ENCODE measurements around the gene HRAS. TPM values are rescaled to one million over a fixed set of nuclear protein-coding genes. Genes with fewer than 3 reads are reported as not detected.
A peak's percentile ranks its signal among the peaks of the same experiment; 100 is the strongest.

HRAS gene
- total RNA-seq, 1 donor from 2014 or later: 21.2 TPM

- Mint-ChIP-seq H3K4me1 (peaks cover 10% of the 10 kb centered on the region), H3K27me3 (ENCODE audit: insufficient read depth, low read depth) (peaks cover 11% of the 10 kb centered on the region), H3K9me3 (no peaks in the 10 kb centered on the region), H3K4me3 (no peak overlapping the region), H3K36me3 (no peaks in the 10 kb centered on the region), H3K27ac (no peak overlapping the region)
- Histone ChIP-seq H3K9ac (no peak overlapping the region), H3K4me2 (peak overlapping the region; percentile 2), H3K4me1 (peaks cover 27% of the 10 kb centered on the region), H2AFZ (replicated peaks) (no peak overlapping the region), H4K20me1 (ENCODE audit: low read depth) (peaks cover 54% of the 10 kb centered on the region), H3K79me2 (ENCODE audit: low read depth) (peaks cover 18% of the 10 kb centered on the region), H3K9me3 (ENCODE audit: low read depth) (no peaks in the 10 kb centered on the region), H3K27me3 (peaks cover 5% of the 10 kb centered on the region), H3K27ac (no peak overlapping the region), H3K4me3 (no peak overlapping the region), H3K36me3 (no peaks in the 10 kb centered on the region), H3F3A (ENCODE audit: low read depth) (peaks cover 30% of the 10 kb centered on the region)
- TF ChIP-seq CTCF (IDR thresholded peaks at IDR 0.05) (no peak), EZH2phosphoT487 (IDR thresholded peaks at IDR 0.05) (no peak), EZH2 (IDR thresholded peaks at IDR 0.05) (no peak)
- no peak for DNase-seq (ENCODE audit: low spot score)
Observed at GRCh38 chr11:565921-566509, 30.6 kb upstream of the HRAS start.

GRCh38 chr11:563812-564578, 28.6 kb upstream of the HRAS start:
- Mint-ChIP-seq H3K9me3 (no peaks in the 10 kb centered on the region), H3K4me3 (peak overlapping the region; percentile 70), H3K27me3 (ENCODE audit: insufficient read depth, low read depth) (peaks cover 16% of the 10 kb centered on the region), H3K36me3 (no peaks in the 10 kb centered on the region), H3K4me1 (peaks cover 9% of the 10 kb centered on the region), H3K27ac (no peak overlapping the region)
- Histone ChIP-seq H3K4me1 (peaks cover 23% of the 10 kb centered on the region), H3K36me3 (no peaks in the 10 kb centered on the region), H3K9ac (no peak overlapping the region), H4K20me1 (ENCODE audit: low read depth) (peaks cover 54% of the 10 kb centered on the region), H3F3A (ENCODE audit: low read depth) (peaks cover 27% of the 10 kb centered on the region), H3K79me2 (ENCODE audit: low read depth) (peaks cover 18% of the 10 kb centered on the region), H3K4me3 (no peak overlapping the region), H3K4me2 (no peak overlapping the region), H3K9me3 (ENCODE audit: low read depth) (no peaks in the 10 kb centered on the region), H3K27me3 (peaks cover 5% of the 10 kb centered on the region), H2AFZ (replicated peaks) (no peak overlapping the region), H3K27ac (no peak overlapping the region)
- no peak for TF ChIP-seq EZH2phosphoT487 (IDR thresholded peaks at IDR 0.05)
- TF ChIP-seq EZH2 (IDR thresholded peaks at IDR 0.05): no peak
- no peak for TF ChIP-seq CTCF (IDR thresholded peaks at IDR 0.05)
- DNase-seq (ENCODE audit: low spot score): no peak

GRCh38 chr11:563066-563811, 27.9 kb upstream of the HRAS start:
- peak overlapping the region; percentile 39 for H3K4me3 Mint-ChIP-seq

More at GRCh38 chr11:563066-563811, 27.9 kb upstream of the HRAS start:
- Histone ChIP-seq H3K27me3 (peaks cover 12% of the 10 kb centered on the region), H4K20me1 (ENCODE audit: low read depth) (peaks cover 54% of the 10 kb centered on the region), H3K79me2 (ENCODE audit: low read depth) (peaks cover 18% of the 10 kb centered on the region), H3K9me3 (ENCODE audit: low read depth) (no peaks in the 10 kb centered on the region), H3K4me3 (no peak overlapping the region), H2AFZ (replicated peaks) (no peak overlapping the region), H3K27ac (no peak overlapping the region), H3K4me2 (no peak overlapping the region), H3K4me1 (peaks cover 21% of the 10 kb centered on the region), H3F3A (ENCODE audit: low read depth) (peaks cover 25% of the 10 kb centered on the region), H3K36me3 (no peaks in the 10 kb centered on the region), H3K9ac (no peak overlapping the region)
- no peak for TF ChIP-seq EZH2phosphoT487 (IDR thresholded peaks at IDR 0.05)
- TF ChIP-seq CTCF (IDR thresholded peaks at IDR 0.05): no peak
- no peak for TF ChIP-seq EZH2 (IDR thresholded peaks at IDR 0.05)
- no peak for DNase-seq (ENCODE audit: low spot score)
- H3K27me3 Mint-ChIP-seq (ENCODE audit: insufficient read depth, low read depth): peaks cover 16% of the 10 kb centered on the region
- H3K27ac Mint-ChIP-seq: no peak overlapping the region
- H3K4me1 Mint-ChIP-seq: peaks cover 9% of the 10 kb centered on the region
- no peaks in the 10 kb centered on the region for H3K9me3 Mint-ChIP-seq
- H3K36me3 Mint-ChIP-seq: no peaks in the 10 kb centered on the region

All from neural progenitor cell (in vitro differentiated cells).